ENCODE results near the gene GABRA4.

DNA sequence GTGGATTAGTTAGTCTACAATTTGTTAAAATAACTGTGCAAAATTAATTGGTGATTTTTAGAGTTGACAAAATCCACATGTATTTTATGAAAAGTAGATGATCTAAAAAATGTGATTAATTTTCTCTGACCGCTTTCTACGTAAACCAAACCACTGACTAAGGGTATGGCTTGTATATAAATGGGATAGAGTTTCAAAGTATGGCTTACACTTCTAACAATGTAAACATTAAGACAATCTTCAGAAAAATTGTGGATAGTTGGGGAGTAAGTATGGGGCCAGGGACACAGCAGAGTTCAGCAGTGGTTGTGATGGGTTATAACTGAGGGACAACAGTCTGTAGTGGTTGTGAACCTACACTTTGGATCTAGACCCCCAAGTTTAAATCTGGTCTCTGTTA lies 39.8 kb downstream of the GABRA4 start:
- TF ChIP-seq, protein P1, sequence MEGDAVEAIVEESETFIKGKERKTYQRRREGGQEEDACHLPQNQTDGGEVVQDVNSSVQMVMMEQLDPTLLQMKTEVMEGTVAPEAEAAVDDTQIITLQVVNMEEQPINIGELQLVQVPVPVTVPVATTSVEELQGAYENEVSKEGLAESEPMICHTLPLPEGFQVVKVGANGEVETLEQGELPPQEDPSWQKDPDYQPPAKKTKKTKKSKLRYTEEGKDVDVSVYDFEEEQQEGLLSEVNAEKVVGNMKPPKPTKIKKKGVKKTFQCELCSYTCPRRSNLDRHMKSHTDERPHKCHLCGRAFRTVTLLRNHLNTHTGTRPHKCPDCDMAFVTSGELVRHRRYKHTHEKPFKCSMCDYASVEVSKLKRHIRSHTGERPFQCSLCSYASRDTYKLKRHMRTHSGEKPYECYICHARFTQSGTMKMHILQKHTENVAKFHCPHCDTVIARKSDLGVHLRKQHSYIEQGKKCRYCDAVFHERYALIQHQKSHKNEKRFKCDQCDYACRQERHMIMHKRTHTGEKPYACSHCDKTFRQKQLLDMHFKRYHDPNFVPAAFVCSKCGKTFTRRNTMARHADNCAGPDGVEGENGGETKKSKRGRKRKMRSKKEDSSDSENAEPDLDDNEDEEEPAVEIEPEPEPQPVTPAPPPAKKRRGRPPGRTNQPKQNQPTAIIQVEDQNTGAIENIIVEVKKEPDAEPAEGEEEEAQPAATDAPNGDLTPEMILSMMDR (IDR thresholded peaks at IDR 0.05): no peak
- TF ChIP-seq POLR2A (IDR thresholded peaks at IDR 0.05): no peak

Data from lower leg skin (tissue), 3 donors.